Smooth muscle cell (in vitro differentiated cells): ENCODE measurements around the gene GPRC6A. TPM values are rescaled to one million over a fixed set of nuclear protein-coding genes. Genes with fewer than 3 reads are reported as not detected.

ENCODE experiments used
- DNase-seq: peaks from one replicate; lab custom pipeline; 2025; ENCODE audit not compliant: unreplicated experiment; lab: John Stamatoyannopoulos, UW
- H2AFZ ChIP-seq: fragments of 200-600 bp; sonication (generic); 2 replicates; pipeline ENCODE4 v1.6.0; 2016; ENCODE audit warnings: antibody characterized with exemption, low read depth, mild to moderate bottlenecking
- H3F3A ChIP-seq: fragments of 200-600 bp; sonication (generic); 2 replicates; pipeline ENCODE4 v1.6.0; 2017; ENCODE audit warnings: antibody characterized with exemption, low read depth
- H3K27ac ChIP-seq: fragments of 200-600 bp; sonication (generic); 2 replicates; pipeline ENCODE4 v1.5.1; 2016; ENCODE audit warnings: low read depth, mild to moderate bottlenecking
- H3K27me3 ChIP-seq: fragments of 200-600 bp; sonication (generic); 2 replicates; pipeline ENCODE4 v1.6.1; 2016; ENCODE audit warnings: low read depth, mild to moderate bottlenecking
- H3K36me3 ChIP-seq: fragments of 200-600 bp; sonication (generic); 2 replicates; pipeline ENCODE4 v1.5.1; 2016; ENCODE audit warnings: low read depth
- H3K4me1 ChIP-seq: fragments of 200-600 bp; sonication (generic); 2 replicates; pipeline ENCODE4 v1.5.1; 2016; ENCODE audit warnings: low read depth
- H3K4me2 ChIP-seq: fragments of 200-600 bp; sonication (generic); 2 replicates; pipeline ENCODE4 v1.6.0; 2016; ENCODE audit warnings: mild to moderate bottlenecking
- H3K4me3 ChIP-seq: fragments of 200-600 bp; sonication (generic); 2 replicates; pipeline ENCODE4 v1.5.1; 2016; ENCODE audit warnings: mild to moderate bottlenecking
- H3K79me2 ChIP-seq: fragments of 200-600 bp; sonication (generic); 2 replicates; pipeline ENCODE4 v1.6.0; 2016; ENCODE audit warnings: low read depth, mild to moderate bottlenecking
- H3K9ac ChIP-seq: fragments of 200-600 bp; sonication (generic); 2 replicates; pipeline ENCODE4 v1.6.0; 2016; ENCODE audit warnings: low read depth
- H3K9me3 ChIP-seq: fragments of 200-600 bp; sonication (generic); replicated peaks from 2 replicates; pipeline ENCODE4 v1.5.1; 2016; ENCODE audit warnings: low read depth
- H4K20me1 ChIP-seq: fragments of 200-600 bp; sonication (generic); 2 replicates; pipeline ENCODE4 v1.6.0; 2016; ENCODE audit warnings: low read depth
- WGBS: methylation state at CpG from one replicate; pipeline ENCODE4 v1.1.7; 2016; ENCODE audit warnings: low lambda C conversion rate; 5-methylcytosine and 5-hydroxymethylcytosine counted together
- polyA plus RNA-seq: library from polyadenylated mRNA; unstranded; fragments of >200 nt; fragmentation: Nextera tagmentation; extraction: Ambion mirVana; gene quantifications from 2 replicates; pipeline ENCODE4 v1.2.1, GENCODE V29; 2016
- total RNA-seq: library from RNA; depleted of rRNA; stranded (reverse); fragments of >200 nt; gene quantifications from 2 replicates; pipeline ENCODE4 v1.2.3, GENCODE V29; 2014
- TF ChIP-seq, protein P1 (sequence below): fragments of 200-600 bp; sonication (generic); IDR thresholded peaks from 2 replicates; pipeline ENCODE4 v1.5.1; 2017; ENCODE audit warnings: borderline replicate concordance, mild to moderate bottlenecking, antibody characterized with exemption; ENCODE audit not compliant: insufficient read depth, poor library complexity, severe bottlenecking

Gene GPRC6A
- total and polyA plus RNA-seq, 2 experiments from 2014 or later = not detected

GRCh38 chr6:116772450-116772849, 56.4 kb downstream of the GPRC6A start:
- Histone ChIP-seq H3K9ac (no peak overlapping the region), H3K4me3 (no peak overlapping the region), H3K9me3 (no peaks in the 10 kb centered on the region), H3K27me3 (peaks cover 7% of the 10 kb centered on the region), H3K4me1 (no peaks in the 10 kb centered on the region), H3K79me2 (no peaks in the 10 kb centered on the region), H3K36me3 (no peaks in the 10 kb centered on the region), H4K20me1 (no peaks in the 10 kb centered on the region), H2AFZ (no peak overlapping the region), H3K27ac (no peak overlapping the region), H3F3A (no peaks in the 10 kb centered on the region), H3K4me2 (no peak overlapping the region)
- WGBS = 78% methylated on average over 1 of the region's 1 CpG
- TF ChIP-seq, protein P1, sequence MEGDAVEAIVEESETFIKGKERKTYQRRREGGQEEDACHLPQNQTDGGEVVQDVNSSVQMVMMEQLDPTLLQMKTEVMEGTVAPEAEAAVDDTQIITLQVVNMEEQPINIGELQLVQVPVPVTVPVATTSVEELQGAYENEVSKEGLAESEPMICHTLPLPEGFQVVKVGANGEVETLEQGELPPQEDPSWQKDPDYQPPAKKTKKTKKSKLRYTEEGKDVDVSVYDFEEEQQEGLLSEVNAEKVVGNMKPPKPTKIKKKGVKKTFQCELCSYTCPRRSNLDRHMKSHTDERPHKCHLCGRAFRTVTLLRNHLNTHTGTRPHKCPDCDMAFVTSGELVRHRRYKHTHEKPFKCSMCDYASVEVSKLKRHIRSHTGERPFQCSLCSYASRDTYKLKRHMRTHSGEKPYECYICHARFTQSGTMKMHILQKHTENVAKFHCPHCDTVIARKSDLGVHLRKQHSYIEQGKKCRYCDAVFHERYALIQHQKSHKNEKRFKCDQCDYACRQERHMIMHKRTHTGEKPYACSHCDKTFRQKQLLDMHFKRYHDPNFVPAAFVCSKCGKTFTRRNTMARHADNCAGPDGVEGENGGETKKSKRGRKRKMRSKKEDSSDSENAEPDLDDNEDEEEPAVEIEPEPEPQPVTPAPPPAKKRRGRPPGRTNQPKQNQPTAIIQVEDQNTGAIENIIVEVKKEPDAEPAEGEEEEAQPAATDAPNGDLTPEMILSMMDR = no peak
- DNase-seq = no peak

- Histone ChIP-seq H3K79me2 (no peaks in the 10 kb centered on the region), H3K9ac (no peak overlapping the region), H4K20me1 (no peaks in the 10 kb centered on the region), H3K4me3 (no peak overlapping the region), H3K4me1 (peaks cover 8% of the 10 kb centered on the region), H2AFZ (no peak overlapping the region), H3K4me2 (no peak overlapping the region), H3K27ac (no peak overlapping the region), H3K36me3 (no peaks in the 10 kb centered on the region), H3K9me3 (no peaks in the 10 kb centered on the region), H3F3A (no peaks in the 10 kb centered on the region), H3K27me3 (peaks cover 37% of the 10 kb centered on the region)
- whole genome bisulfite sequencing = 94% methylated on average over 2 of the region's 2 CpGs
- DNase-seq = no peak
- TF ChIP-seq, protein P1 = no peak
These were observed 61.2 kb downstream of the GPRC6A start for GRCh38 chr6:116767715-116768114.

- H3K27ac ChIP-seq = no peak overlapping the region
- no peak overlapping the region for H3K9ac ChIP-seq
- H2AFZ ChIP-seq = no peak overlapping the region
- no peaks in the 10 kb centered on the region for H3K9me3 ChIP-seq
- no peaks in the 10 kb centered on the region for H4K20me1 ChIP-seq
- H3K4me2 ChIP-seq = no peak overlapping the region
- 74% methylated on average over 5 of the region's 5 CpGs for WGBS
- no peaks in the 10 kb centered on the region for H3F3A ChIP-seq
- H3K79me2 ChIP-seq = no peaks in the 10 kb centered on the region
- peaks cover 8% of the 10 kb centered on the region for H3K4me1 ChIP-seq
- peaks cover 37% of the 10 kb centered on the region for H3K27me3 ChIP-seq
- TF ChIP-seq, protein P1 = no peak
- no peaks in the 10 kb centered on the region for H3K36me3 ChIP-seq
- H3K4me3 ChIP-seq = no peak overlapping the region
- no peak for DNase-seq
These were observed 62.2 kb downstream of the GPRC6A start for GRCh38 chr6:116766506-116767176.
